HL-60/S4 treated with phorbol 12-myristate 13-acetate at 8.2 ng/mL for 4 days and 3 days (cell line): ENCODE data around the gene HTR1B.

Experiments used
- in situ Hi-C: fragments of 300-500 bp; cut with MboI; formaldehyde crosslinking; loops from 2 replicates; pipeline ENCODE4 v1.15.0; 2022; ENCODE audit warnings: low sequenced_read_pairs

The HTR1B gene

GRCh38 chr6:77456531-77457248 lies 6.6 kb downstream of the HTR1B start:
- in situ Hi-C loops, result no loop called here

- in situ Hi-C loops, result no loop called here
Measured at GRCh38 chr6:77455271-77455670, 8.0 kb downstream of the HTR1B start.

GRCh38 chr6:77454386-77454785 lies 8.9 kb downstream of the HTR1B start:
- in situ Hi-C loops, result no loop called here

GRCh38 chr6:77451466-77451865 lies 11.8 kb downstream of the HTR1B start:
- in situ Hi-C loops, result no loop called here

GRCh38 chr6:77450924-77451323 lies 12.4 kb downstream of the HTR1B start:
- in situ Hi-C loops, result no loop called here

- in situ Hi-C loops, result no loop called here
Measured at GRCh38 chr6:77448546-77448945, 14.7 kb downstream of the HTR1B start.

- in situ Hi-C loops, result no loop called here
Measured at GRCh38 chr6:77447254-77447653, 16.0 kb downstream of the HTR1B start.

- in situ Hi-C loops, result no loop called here
Measured at GRCh38 chr6:77446249-77446648, 17.0 kb downstream of the HTR1B start.

GRCh38 chr6:77445214-77445613 lies 18.1 kb downstream of the HTR1B start:
- in situ Hi-C loops, result no loop called here

- in situ Hi-C loops, result no loop called here
Measured at GRCh38 chr6:77440206-77440976, 22.9 kb downstream of the HTR1B start.

GRCh38 chr6:77433888-77434287 lies 29.4 kb downstream of the HTR1B start:
- in situ Hi-C loops, result no loop called here

GRCh38 chr6:77430504-77430903 lies 32.8 kb downstream of the HTR1B start:
- in situ Hi-C loops, result no loop called here

GRCh38 chr6:77425671-77426070 lies 37.6 kb downstream of the HTR1B start:
- in situ Hi-C loops, result no loop called here

- in situ Hi-C loops, result no loop called here
Measured at GRCh38 chr6:77425216-77425615, 38.1 kb downstream of the HTR1B start.

GRCh38 chr6:77424761-77425160 lies 38.5 kb downstream of the HTR1B start:
- in situ Hi-C loops, result no loop called here

- in situ Hi-C loops, result no loop called here
Measured at GRCh38 chr6:77416839-77417238, 46.5 kb downstream of the HTR1B start.

- in situ Hi-C loops, result no loop called here
Measured at GRCh38 chr6:77415706-77416105, 47.6 kb downstream of the HTR1B start.
